HG03571 (cell line): ENCODE data around the gene ERV3-1.
"Not testable (repeated sequence)": the region's sequence is repeated elsewhere in the genome, so short reads cannot be mapped to it uniquely, and the experiment has no call there.

ENCODE experiments used
- ATAC-seq: cut with Tn5 transposase; IDR thresholded peaks from one replicate; pipeline ENCODE4 v1.9.1; 2021; ENCODE audit not compliant: unreplicated experiment

ERV3-1 gene

GRCh38 chr7:65002972-65003585 lies 3.4 kb downstream of the ERV3-1 start:
- ATAC-seq, result no peak

DNA sequence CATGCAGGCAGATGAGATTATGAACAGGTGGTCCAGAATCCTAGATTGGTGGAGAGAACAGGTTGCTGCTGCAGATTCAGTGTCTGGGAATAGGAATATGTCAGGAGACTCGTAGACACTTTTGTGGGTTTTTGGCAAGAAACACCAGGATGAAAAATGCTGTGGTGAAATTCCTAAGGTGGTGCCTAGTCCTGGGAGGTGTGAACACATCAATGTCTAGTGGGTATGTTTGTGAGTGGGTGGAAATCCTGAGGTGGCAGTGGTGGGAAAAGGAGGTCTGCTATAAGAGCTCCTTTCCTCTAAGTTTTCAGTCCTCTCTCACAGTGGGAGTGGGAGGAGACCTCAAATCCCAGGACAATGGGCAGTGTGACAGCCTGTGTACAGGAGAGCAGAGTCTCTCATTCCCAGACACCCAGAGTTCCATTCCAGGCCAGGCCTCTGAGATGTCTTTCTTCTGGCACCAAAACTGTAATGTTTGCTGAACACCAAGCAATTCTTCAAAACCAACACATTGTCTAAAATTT lies 5.1 kb downstream of the ERV3-1 start:
- no peak for ATAC-seq

GRCh38 chr7:64999165-65000004 lies 7.1 kb downstream of the ERV3-1 start:
- ATAC-seq, result no peak

GRCh38 chr7:64998865-64999164 lies 7.7 kb downstream of the ERV3-1 start:
- no peak for ATAC-seq

DNA sequence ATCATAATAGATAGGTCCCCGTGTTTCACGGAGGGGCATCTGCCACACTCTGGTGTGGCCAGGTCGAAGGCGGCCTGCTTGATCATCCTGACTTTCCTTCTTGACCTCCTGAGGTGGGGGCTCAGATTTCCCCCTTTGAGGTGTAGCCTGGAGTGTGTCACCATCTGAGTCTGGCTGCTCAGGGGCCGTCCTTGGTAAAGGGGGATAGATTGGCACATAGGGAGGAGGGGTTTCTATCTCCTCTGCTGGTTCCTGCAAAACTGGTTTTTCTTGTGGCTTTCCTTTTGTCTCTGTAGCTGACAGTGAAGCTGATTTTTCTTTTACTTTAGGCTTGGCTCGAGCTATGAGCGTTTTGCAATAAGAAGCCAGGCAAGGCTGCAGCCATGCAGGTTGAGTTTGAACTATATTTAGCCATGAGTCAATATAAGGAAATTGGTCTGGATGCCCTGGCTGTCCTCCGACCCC lies 8.5 kb downstream of the ERV3-1 start:
- no peak for ATAC-seq

DNA sequence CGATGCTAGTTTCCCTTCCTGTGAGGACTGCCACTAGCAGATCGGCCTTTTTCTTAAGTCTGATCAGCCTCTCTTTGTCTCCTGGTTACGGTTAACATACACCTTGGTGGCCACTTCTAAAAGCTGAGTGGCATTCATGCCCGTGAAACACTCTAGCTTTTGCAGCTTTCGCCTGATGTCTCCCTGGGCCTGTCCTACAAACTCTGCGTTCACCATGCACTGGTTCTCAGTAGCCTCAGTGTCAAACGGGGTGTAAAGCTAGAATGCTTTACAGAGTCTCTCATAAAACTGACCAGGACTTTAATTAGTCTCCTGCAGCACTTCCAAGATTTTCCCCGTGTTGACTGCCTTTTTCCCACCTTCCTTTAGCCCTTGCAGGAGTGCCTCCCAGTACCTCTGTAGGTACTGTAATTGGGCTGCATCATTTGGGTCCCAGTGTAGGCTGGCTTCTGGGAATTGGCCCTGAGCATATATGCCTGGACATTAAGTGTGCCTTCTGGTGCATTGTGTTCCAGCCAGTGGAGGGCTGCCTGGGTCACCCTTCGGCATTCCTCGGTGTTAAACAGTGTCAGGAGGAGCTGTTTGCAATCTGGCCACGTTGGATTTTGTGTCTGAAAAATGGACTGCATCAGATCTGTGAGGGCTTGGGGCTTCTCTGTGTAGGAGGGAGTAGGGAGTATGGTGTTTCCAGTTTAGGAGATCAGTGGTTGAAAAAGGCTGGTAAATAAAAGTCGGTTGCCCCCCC lies 9.2 kb downstream of the ERV3-1 start:
- ATAC-seq, result no peak

- ATAC-seq, result no peak
Measured at GRCh38 chr7:64996305-64996704, 10.2 kb downstream of the ERV3-1 start.

DNA sequence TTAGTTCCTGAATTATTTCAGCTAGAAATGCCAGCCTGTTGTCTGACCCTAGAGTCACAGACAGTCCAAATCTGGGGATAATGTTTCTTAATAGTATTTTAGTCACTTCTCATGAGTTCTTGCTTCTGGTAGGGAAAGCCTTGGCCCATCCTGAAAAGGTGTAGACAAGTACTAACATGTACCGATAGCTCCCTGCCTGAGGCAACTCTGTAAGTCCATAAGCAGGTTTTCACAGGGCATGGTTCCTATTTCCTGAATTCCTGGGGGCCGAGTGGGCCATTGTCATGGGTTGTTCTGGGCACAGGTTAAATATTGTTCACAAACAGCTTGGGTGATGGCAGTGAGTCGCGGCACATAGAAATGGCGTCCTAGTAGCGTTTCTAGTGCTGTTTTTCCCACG lies 12.6 kb downstream of the ERV3-1 start:
- no peak for ATAC-seq

DNA sequence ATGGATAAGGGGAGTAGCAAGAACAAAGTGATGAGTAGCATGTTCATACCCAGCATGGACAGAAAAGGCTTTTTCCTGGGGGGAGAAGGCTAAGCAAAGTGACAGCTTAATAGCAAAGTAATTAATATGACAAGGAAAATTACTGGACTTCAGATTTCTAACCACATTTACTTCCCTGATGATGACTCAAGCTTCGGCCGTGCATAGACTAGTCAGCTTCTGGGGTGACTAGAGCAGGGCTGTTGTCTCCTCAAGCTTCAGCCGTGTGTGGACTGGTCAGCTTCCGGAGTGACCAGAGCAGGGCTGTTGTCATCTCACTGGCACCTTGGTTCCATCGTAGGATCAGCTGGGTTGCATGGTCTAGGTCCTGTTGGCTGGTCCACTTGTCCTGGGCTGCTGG lies 13.5 kb downstream of the ERV3-1 start:
- ATAC-seq, result no peak

DNA sequence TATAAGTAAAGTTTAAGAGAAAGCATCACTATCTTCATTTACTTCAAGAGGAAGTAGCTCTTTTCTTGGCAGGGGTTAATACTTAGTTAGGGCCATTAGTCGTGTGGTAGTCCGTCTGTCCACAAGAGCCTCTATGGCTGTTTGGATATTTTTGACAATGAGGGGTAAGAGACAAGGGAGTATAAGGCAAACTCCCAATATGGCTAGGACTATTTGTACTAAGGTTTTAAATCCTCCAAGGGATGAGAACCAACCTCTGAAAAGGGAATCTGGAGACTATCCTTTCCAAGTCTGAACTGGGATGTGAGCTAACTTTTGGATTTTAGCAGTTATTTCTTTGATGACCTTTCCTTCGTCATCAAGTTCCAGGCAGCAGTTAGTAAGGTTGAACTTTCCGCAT lies 15.6 kb downstream of the ERV3-1 start, which contains the start of gene ZNF117:
ZNF117 (minus strand) TSS at position 101 of the 400 bp plus-strand sequence.
- no peak for ATAC-seq

GRCh38 chr7:64990216-64990615 lies 16.3 kb downstream of the ERV3-1 start:
- no peak for ATAC-seq

DNA sequence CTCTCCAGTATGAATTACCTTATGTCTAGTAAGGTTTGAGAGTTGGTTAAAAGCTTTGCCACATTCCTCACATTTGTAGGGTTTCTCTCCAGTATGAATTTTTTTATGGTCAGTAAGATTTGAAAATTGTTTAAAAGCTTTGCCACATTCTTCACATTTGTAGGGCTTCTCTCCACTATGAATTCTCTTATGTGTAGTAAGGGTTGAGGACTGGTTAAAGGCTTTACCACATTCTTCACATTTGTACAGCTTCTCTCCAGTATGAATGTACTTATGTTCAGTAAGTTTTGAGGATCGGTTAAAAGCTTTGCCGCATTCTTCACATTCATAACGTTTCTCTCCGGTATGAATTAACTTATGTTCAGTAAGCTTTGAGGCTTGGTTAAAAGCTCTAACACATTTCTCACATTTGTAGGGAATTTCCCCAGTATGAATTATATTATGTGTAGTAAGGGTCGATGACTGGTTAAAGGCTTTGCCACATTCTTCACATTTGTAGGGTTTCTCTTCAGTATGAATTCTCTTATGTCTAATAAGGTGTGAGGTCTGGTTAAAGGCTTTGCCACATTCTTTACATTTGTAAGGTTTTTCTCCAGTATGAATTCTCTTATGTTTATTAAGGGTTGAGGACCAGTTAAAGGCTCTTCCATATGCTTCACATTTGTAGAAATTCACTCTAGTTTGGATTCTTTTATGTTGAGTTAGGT lies 27.8 kb downstream of the ERV3-1 start:
- no peak for ATAC-seq

- ATAC-seq, result no peak
Measured at GRCh38 chr7:64965594-64965993, 40.9 kb downstream of the ERV3-1 start.

GRCh38 chr7:64959072-64959747 lies 47.3 kb downstream of the ERV3-1 start:
- no peak for ATAC-seq

- no peak for ATAC-seq
Measured at GRCh38 chr7:64951250-64951848, 55.1 kb downstream of the ERV3-1 start.

DNA sequence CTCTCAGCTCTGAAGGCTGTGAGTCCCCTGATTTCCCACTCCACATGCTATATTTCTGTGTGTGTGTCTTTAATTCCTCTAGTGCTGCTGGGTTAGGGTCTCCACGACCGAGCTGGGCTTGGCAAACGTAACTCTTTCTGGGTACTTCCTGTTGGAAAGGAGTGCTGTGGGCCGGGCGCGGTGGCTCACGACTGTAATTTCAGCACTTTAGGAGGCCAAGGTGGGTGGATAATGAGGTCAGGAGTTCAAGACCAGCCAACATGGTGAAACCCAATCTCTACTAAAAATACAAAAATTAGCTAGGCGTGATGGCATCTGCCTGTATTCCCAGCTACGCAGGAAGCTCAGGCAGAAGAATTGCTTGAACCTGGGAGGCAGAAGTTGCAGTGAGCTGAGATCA lies 55.8 kb downstream of the ERV3-1 start:
- not testable (repeated sequence) for ATAC-seq

DNA sequence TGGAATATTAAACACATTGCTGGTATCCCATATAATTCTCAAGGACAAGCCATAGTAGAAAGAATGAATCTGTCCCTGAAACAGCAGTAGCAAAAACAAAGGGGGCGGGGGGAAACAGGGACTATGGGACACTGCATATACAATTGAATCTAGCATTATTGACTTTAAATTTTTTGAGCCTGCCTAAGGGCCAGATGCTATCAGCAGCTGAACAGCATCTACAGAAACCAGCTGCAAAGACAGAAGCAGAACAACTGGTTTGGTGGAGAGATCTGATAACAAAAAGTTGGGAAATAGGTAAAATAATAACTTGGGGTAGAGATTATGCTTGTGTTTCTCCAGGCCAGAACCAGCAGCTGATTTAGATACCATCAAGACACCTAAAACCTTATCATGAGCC lies 57.7 kb downstream of the ERV3-1 start:
- ATAC-seq, result not testable (repeated sequence)

DNA sequence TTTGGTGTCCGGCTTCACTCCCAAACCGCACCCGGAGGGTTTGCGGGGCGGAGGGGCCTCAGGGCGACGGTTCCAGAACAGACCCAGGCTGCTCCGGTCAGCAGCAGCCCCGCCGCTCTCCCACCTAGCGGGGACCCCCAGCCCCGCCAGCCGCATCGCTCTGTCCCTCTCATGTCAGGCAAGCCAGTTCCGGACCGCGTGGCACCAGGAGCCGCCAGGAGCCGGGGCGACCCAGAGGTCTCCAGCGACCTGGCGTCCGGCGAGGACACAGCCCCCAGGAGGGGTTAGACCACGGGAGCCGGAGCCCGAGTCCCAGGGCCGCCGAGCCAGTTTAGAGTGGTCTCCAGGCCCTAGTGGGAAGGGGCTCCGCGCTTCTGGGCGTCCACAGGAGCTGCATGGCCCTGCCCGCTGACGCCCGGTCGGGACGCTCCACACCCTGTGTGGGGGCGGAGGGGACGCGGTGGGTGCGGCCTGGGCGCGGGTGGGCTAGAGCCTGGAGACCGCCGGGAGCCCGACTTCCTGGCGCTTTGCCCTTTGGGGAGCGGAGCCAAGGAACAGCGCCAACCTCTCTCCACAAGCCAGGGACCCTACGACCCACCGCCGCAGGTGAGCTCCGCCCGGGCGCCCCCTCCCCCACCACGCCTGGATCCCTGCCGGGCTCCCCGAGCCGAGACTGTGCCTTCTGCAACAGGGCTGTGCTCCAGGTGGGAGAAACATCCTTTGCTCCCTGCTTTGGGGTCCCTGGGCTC lies 59.1 kb downstream of the ERV3-1 start:
- no peak for ATAC-seq

DNA sequence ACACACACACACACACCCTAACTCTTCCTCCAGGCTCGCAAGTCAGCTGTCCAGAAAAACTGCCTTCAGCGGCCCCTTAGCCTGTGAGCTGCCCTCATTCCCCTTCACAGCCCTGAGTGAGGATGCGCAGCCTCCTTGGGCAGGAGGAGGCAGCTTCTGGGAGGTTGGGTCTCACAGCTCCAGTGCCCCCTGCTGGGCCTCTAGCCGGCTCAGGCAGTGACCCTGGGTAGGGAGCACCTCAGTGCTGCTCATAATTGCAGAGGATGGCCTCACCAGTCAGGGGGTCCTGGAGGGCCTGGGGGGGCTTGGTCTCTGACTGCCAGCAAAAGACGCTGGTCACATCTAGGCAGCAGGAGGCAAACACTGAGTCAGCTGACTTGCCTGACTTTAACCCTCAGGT lies 59.7 kb downstream of the ERV3-1 start:
- ATAC-seq, result no peak
